ENCODE data around the gene OSBPL6.
"Not testable (repeated sequence)": the region's sequence is repeated elsewhere in the genome, so short reads cannot be mapped to it uniquely, and the experiment has no call there.

Gene OSBPL6

GRCh38 chr2:178423746-178424145, 229.4 kb downstream of the OSBPL6 start:
- in situ Hi-C loops (cut with MboI; ENCODE audit: low sequenced_read_pairs): not testable (repeated sequence)

GRCh38 chr2:178425255-178425827, 231.0 kb downstream of the OSBPL6 start:
- in situ Hi-C loops (cut with MboI; ENCODE audit: low sequenced_read_pairs): no loop called here

GRCh38 chr2:178426388-178426787, 232.1 kb downstream of the OSBPL6 start:
- in situ Hi-C loops (cut with MboI; ENCODE audit: low sequenced_read_pairs): no loop called here

GRCh38 chr2:178427458-178427857, 233.1 kb downstream of the OSBPL6 start:
- in situ Hi-C loops (cut with MboI; ENCODE audit: low sequenced_read_pairs): no loop called here

GRCh38 chr2:178428396-178428806, 234.1 kb downstream of the OSBPL6 start:
- in situ Hi-C loops (cut with MboI; ENCODE audit: low sequenced_read_pairs): no loop called here

- in situ Hi-C loops (cut with MboI; ENCODE audit: low sequenced_read_pairs): no loop called here
Measured at GRCh38 chr2:178429336-178429735, 235.0 kb downstream of the OSBPL6 start.

GRCh38 chr2:178436662-178437061, 242.3 kb downstream of the OSBPL6 start:
- in situ Hi-C loops (cut with MboI; ENCODE audit: low sequenced_read_pairs): no loop called here

GRCh38 chr2:178441426-178441825, 247.1 kb downstream of the OSBPL6 start:
- in situ Hi-C loops (cut with MboI; ENCODE audit: low sequenced_read_pairs): no loop called here

GRCh38 chr2:178448968-178449661, 254.8 kb downstream of the OSBPL6 start:
- in situ Hi-C loops (cut with MboI; ENCODE audit: low sequenced_read_pairs): no loop called here

GRCh38 chr2:178449700-178450523, 255.6 kb downstream of the OSBPL6 start:
- in situ Hi-C loops (cut with MboI; ENCODE audit: low sequenced_read_pairs): no loop called here

- in situ Hi-C loops (cut with MboI; ENCODE audit: low sequenced_read_pairs): no loop called here
Measured at GRCh38 chr2:178450524-178450773, 256.1 kb downstream of the OSBPL6 start.

GRCh38 chr2:178450774-178451525, 256.6 kb downstream of the OSBPL6 start, which contains the start of the genes PJVK and PRKRA:
TSS of gene PJVK (plus strand) at chr2:178451378. CDS start at chr2:178453410, 2,032 bp downstream.
TSS of gene PRKRA (minus strand) at chr2:178451175. CDS start at chr2:178451030, 145 bp downstream.
- in situ Hi-C loops (cut with MboI; ENCODE audit: low sequenced_read_pairs): no loop called here

GRCh38 chr2:178452334-178452733, 258.0 kb downstream of the OSBPL6 start:
- in situ Hi-C loops (cut with MboI; ENCODE audit: low sequenced_read_pairs): no loop called here
